ENCODE measurements around the gene THAP6.

DNA sequence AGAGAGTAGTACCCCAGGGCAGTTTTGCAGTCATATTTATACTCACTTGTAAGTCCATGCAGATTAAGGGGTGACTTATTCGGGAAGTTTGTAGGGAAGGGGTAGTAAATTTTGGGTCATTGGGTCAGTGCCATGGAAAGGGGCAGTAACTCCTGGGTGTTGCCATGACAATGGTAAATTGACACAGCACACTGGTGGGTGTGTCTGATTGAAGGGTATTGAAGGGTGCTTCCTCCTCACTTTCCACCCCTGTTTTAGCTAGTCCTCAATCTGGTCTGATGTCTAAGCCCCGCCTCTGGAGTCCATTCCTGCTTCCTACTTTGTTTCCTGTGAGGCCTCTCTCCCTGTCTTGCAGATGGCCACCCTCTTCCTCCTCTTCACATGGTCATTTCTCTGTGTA lies 53.5 kb downstream of the THAP6 start:
- TF ChIP-seq EZH2phosphoT487 (IDR thresholded peaks at IDR 0.05; ENCODE audit: insufficient read depth, low read depth) (no peak), EZH2 (IDR thresholded peaks at IDR 0.05; ENCODE audit: insufficient read depth, poor library complexity, severe bottlenecking) (no peak)

Data from GM23248 (cell line).